ENCODE measurements around the gene ADCYAP1. TPM values are rescaled to one million over a fixed set of nuclear protein-coding genes. Genes with fewer than 3 reads are reported as not detected.
"Not testable (repeated sequence)": the region's sequence is repeated elsewhere in the genome, so short reads cannot be mapped to it uniquely, and the experiment has no call there.

ADCYAP1 gene
- 1 to 10 TPM in 2 of 5 donors, not detected in 3; 4.2 to 8.1 TPM for total RNA-seq
- polyA plus RNA-seq = 1 to 10 TPM in 1 of 3 donors, under 1 TPM in 2; 0.25 to 1.4 (median 0.28) TPM
- long read RNA-seq, donor 1, partial matches to known transcripts = 0 of 1 reads
- long read RNA-seq, donor 1, other reads (novel, unspliced or antisense) = 0 of 1 reads
- long read RNA-seq, donor 2 = 0 reads
- long read RNA-seq, donor 3 = 0 reads
- long read RNA-seq, donor 4 = 0 reads
- long read RNA-seq, donor 5 = 0 reads
- long read RNA-seq, donor 6 = 0 reads
- long read RNA-seq, donor 7, partial matches to known transcripts = 0 of 2 reads
- long read RNA-seq, donor 7, other reads (novel, unspliced or antisense) = 0 of 2 reads
- long read RNA-seq, donor 8 = 0 reads
- long read RNA-seq, donor 9 = 0 reads
- long read RNA-seq, donor 10 = 0 reads

- Histone ChIP-seq H3K4me1 (peaks cover 36 to 53% (median 47%) of the 10 kb centered on the region in 4 donors), H3K9me3 (peaks cover 0 to 6% (median 2%) of the 10 kb centered on the region in 4 donors), H3K27ac (no peak within 1 kb of the TSS), H3K4me3 (peak within 1 kb of the TSS in 1 of 4 donors; percentile 6), H3K27me3 (peaks cover 51 to 99% (median 74%) of the 10 kb centered on the region in 3 donors), H3K36me3 (no peaks in the 10 kb centered on the region)
- DNase-seq = peak in 1 of 2 donors; percentile 35
- intact Hi-C loops (cut with DNase I; ENCODE audit: low total_unique reads) = no loop called here
- TF ChIP-seq POLR2AphosphoS5 (IDR thresholded peaks at IDR 0.05) (no peak), POLR2A (IDR thresholded peaks at IDR 0.05) (no peak), CTCF (IDR thresholded peaks at IDR 0.05) (no peak), EP300 (IDR thresholded peaks at IDR 0.05) (no peak)
- whole genome bisulfite sequencing, 5 donors = 7 to 11% (median 8%) methylated on average over 48 to 51 of the region's 51 CpGs
These were observed at the start of gene ADCYAP1 for GRCh38 chr18:904218-905090. Gene ADCYAP1 (plus strand): TSS chr18:904871. CDS start chr18:905387, 516 bp downstream.

DNA sequence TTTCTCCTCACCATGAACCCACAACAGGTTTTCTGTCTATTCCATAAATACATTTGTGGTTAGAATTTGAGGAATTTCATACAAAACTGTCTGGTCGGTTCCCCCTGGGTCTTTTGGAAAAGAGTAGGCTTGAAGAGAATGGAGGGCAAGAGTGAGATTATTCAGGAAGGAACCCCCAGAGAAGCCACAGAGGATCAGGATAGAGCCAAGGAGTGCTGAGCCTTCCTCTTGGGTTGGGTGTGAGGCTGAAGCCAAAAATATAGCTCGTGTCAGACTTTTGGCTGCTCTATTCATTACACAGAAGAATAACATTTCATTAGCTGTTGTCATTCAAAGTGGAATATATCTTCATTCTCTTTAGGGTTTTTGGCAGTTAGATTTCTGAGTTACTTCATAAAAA lies 46.7 kb upstream of the ADCYAP1 start:
- no peak overlapping the region for H3K27ac ChIP-seq
- no peaks in the 10 kb centered on the region for H3K4me1 ChIP-seq
- H3K36me3 ChIP-seq = no peaks in the 10 kb centered on the region
- no peaks in the 10 kb centered on the region for H3K9me3 ChIP-seq
- peaks cover 0 to 10% (median 0%) of the 10 kb centered on the region in 3 donors for H3K27me3 ChIP-seq
- intact Hi-C loops (cut with DNase I; ENCODE audit: low total_unique reads) = loop anchor here (10.0 kb wide), 1 partner anchor 107 kb away; no protein-coding TSS in a partner anchor
- DNase-seq = no peak
- WGBS, 5 donors = 47 to 61% (median 56%) methylated on average over 2 of the region's 2 CpGs
- TF ChIP-seq POLR2AphosphoS5 (IDR thresholded peaks at IDR 0.05) (no peak), CTCF (IDR thresholded peaks at IDR 0.05) (no peak), EP300 (IDR thresholded peaks at IDR 0.05) (no peak), POLR2A (IDR thresholded peaks at IDR 0.05) (no peak)
- no peak overlapping the region for H3K4me3 ChIP-seq

- intact Hi-C loops (cut with DNase I; ENCODE audit: low total_unique reads) = no loop called here
- 0 to 2% (median 1%) methylated on average over 15 of the region's 15 CpGs for WGBS, 5 donors
- H3K9me3 ChIP-seq = no peaks in the 10 kb centered on the region
- no peak overlapping the region for H3K27ac ChIP-seq
- no peak overlapping the region for H3K4me3 ChIP-seq
- H3K36me3 ChIP-seq = no peaks in the 10 kb centered on the region
- H3K4me1 ChIP-seq = peaks cover 0 to 5% (median 0%) of the 10 kb centered on the region in 4 donors
- TF ChIP-seq CTCF (IDR thresholded peaks at IDR 0.05) = peak in 5 of 7 experiments; percentile 74 to 94 (median 84)
- TF ChIP-seq EP300 (IDR thresholded peaks at IDR 0.05) = no peak
- TF ChIP-seq POLR2AphosphoS5 (IDR thresholded peaks at IDR 0.05) = no peak
- TF ChIP-seq POLR2A (IDR thresholded peaks at IDR 0.05) = no peak
- DNase-seq = peak; percentile 71 to 89
- H3K27me3 ChIP-seq = peaks cover 0 to 39% (median 4%) of the 10 kb centered on the region in 3 donors
These were observed 39.8 kb upstream of the ADCYAP1 start for GRCh38 chr18:864872-865273.

GRCh38 chr18:867257-867656 lies 37.4 kb upstream of the ADCYAP1 start:
- 84 to 87% (median 85%) methylated on average over 3 of the region's 3 CpGs for WGBS, 5 donors

GRCh38 chr18:873426-873825 lies 31.2 kb upstream of the ADCYAP1 start:
- H3K36me3 ChIP-seq; DNase-seq; H3K9me3 ChIP-seq; H3K27me3 ChIP-seq; intact Hi-C loops (cut with DNase I; ENCODE audit: low total_unique reads); H3K4me1 ChIP-seq; H3K27ac ChIP-seq: not testable (repeated sequence)
- WGBS, 5 donors = 79 to 93% (median 81%) methylated on average over 3 of the region's 3 CpGs
- peak overlapping the region in 1 of 4 donors; percentile 16 for H3K4me3 ChIP-seq

More at GRCh38 chr18:867257-867656, 37.4 kb upstream of the ADCYAP1 start:
- peaks cover 0 to 5% (median 0%) of the 10 kb centered on the region in 4 donors for H3K4me1 ChIP-seq
- peaks cover 0 to 48% (median 4%) of the 10 kb centered on the region in 3 donors for H3K27me3 ChIP-seq
- H3K36me3 ChIP-seq = no peaks in the 10 kb centered on the region
- DNase-seq = no peak
- TF ChIP-seq EP300 (IDR thresholded peaks at IDR 0.05) (no peak), POLR2AphosphoS5 (IDR thresholded peaks at IDR 0.05) (no peak), POLR2A (IDR thresholded peaks at IDR 0.05) (no peak), CTCF (IDR thresholded peaks at IDR 0.05) (no peak)
- intact Hi-C loops (cut with DNase I; ENCODE audit: low total_unique reads) = no loop called here
- H3K9me3 ChIP-seq = no peaks in the 10 kb centered on the region
- H3K4me3 ChIP-seq = no peak overlapping the region
- H3K27ac ChIP-seq = no peak overlapping the region
